WTC11 (cell line): ENCODE data around the gene FOXE1. TPM values are rescaled to one million over a fixed set of nuclear protein-coding genes. Genes with fewer than 3 reads are reported as not detected.

Experiments used
- ATAC-seq: fragments of 200-7000 bp; cut with Tn5 transposase; 2 replicates; pipeline ENCODE4 v1.10.0; 2021; ENCODE audit warnings: mild to moderate bottlenecking, moderate library complexity
- CTCF ChIA-PET: fragments of 300-600 bp; sonication (Branson Sonifier 250); formaldehyde crosslinking; loops from one replicate; lab custom pipeline; 2021; ENCODE audit warnings: antibody characterized with exemption; lab: Charles Lee
- POLR2A ChIA-PET: fragments of 350-600 bp; sonication (Branson Sonifier 250); formaldehyde crosslinking; loops from one replicate; lab custom pipeline; 2021; ENCODE audit warnings: antibody characterized with exemption; lab: Charles Lee
- DNase-seq: peaks from one replicate; pipeline ENCODE4 v3.0.0; 2021; ENCODE audit warnings: low spot score
- H3K27ac Mint-ChIP-seq: 2 replicates; pipeline ENCODE4 v1.8.0; 2021; ENCODE audit warnings: mixed read lengths
- H3K27me3 Mint-ChIP-seq: 2 replicates; pipeline ENCODE4 v1.8.0; 2021; ENCODE audit warnings: low read depth, mild to moderate bottlenecking, moderate library complexity, mixed read lengths
- H3K36me3 Mint-ChIP-seq: 2 replicates; pipeline ENCODE4 v1.8.0; 2021; ENCODE audit warnings: mixed read lengths
- H3K4me1 Mint-ChIP-seq: 2 replicates; pipeline ENCODE4 v1.8.0; 2022; ENCODE audit warnings: mixed read lengths
- H3K4me3 Mint-ChIP-seq: 2 replicates; pipeline ENCODE4 v1.8.0; 2021; ENCODE audit warnings: mild to moderate bottlenecking, moderate library complexity, mixed read lengths
- H3K9me3 Mint-ChIP-seq: 2 replicates; pipeline ENCODE4 v1.8.0; 2021; ENCODE audit warnings: mixed read lengths
- CREB1 ChIP-seq: sonication (generic); formaldehyde crosslinking; IDR thresholded peaks from 2 replicates; pipeline ENCODE4 v1.8.0; 2023; ENCODE audit warnings: mild to moderate bottlenecking, missing genetic modification reagents
- FOXJ3 ChIP-seq: sonication (generic); formaldehyde crosslinking; IDR thresholded peaks from 2 replicates; pipeline ENCODE4 v1.9.0; 2021; ENCODE audit warnings: missing genetic modification reagents, mild to moderate bottlenecking, borderline replicate concordance
- KAT7 ChIP-seq: sonication (generic); formaldehyde crosslinking; IDR thresholded peaks from 2 replicates; pipeline ENCODE4 v1.8.1; 2023; ENCODE audit warnings: missing genetic modification reagents, mild to moderate bottlenecking, borderline replicate concordance
- MXD4 ChIP-seq: fragments of 250-450 bp; sonication (Bioruptor Pico); IDR thresholded peaks from 2 replicates; pipeline ENCODE4 v1.8.0; 2021; ENCODE audit warnings: mild to moderate bottlenecking, moderate library complexity, borderline replicate concordance
- NFATC4 ChIP-seq: fragments of 250-450 bp; sonication (Bioruptor Pico); IDR thresholded peaks from 2 replicates; pipeline ENCODE4 v1.9.0; 2021; ENCODE audit warnings: mild to moderate bottlenecking
- NFYB ChIP-seq: sonication (generic); formaldehyde crosslinking; conservative IDR thresholded peaks from 2 replicates; pipeline ENCODE4 v1.8.0; 2022; ENCODE audit warnings: low read depth, missing genetic modification reagents
- PRRX2 ChIP-seq: fragments of 250-450 bp; sonication (Bioruptor Pico); IDR thresholded peaks from 2 replicates; pipeline ENCODE4 v1.8.0; 2021; ENCODE audit warnings: mild to moderate bottlenecking
- TP53 ChIP-seq: sonication (generic); formaldehyde crosslinking; IDR thresholded peaks from 2 replicates; pipeline ENCODE4 v1.8.1; 2023; ENCODE audit warnings: mild to moderate bottlenecking, missing genetic modification reagents
- ZBTB21 ChIP-seq: sonication (generic); formaldehyde crosslinking; IDR thresholded peaks from 2 replicates; pipeline ENCODE4 v1.8.1; 2023; ENCODE audit warnings: mild to moderate bottlenecking, missing genetic modification reagents, borderline replicate concordance
- ZNF232 ChIP-seq: sonication (generic); formaldehyde crosslinking; IDR thresholded peaks from 2 replicates; pipeline ENCODE4 v1.8.0; 2022; ENCODE audit warnings: mild to moderate bottlenecking, missing genetic modification reagents
- ZNF263 ChIP-seq: sonication (generic); formaldehyde crosslinking; IDR thresholded peaks from 2 replicates; pipeline ENCODE4 v1.8.1; 2022; ENCODE audit warnings: low read depth, mild to moderate bottlenecking, moderate library complexity, missing genetic modification reagents
- total RNA-seq: library from RNA; stranded (reverse); gene quantifications from 3 replicates; pipeline ENCODE4 v1.2.3, GENCODE V29; 2021
- TF ChIP-seq, protein P1 (sequence below): sonication (generic); formaldehyde crosslinking; IDR thresholded peaks from 2 replicates; pipeline ENCODE4 v1.8.1; 2023; ENCODE audit warnings: mild to moderate bottlenecking, missing genetic modification reagents
- TF ChIP-seq, protein P2 (sequence below): sonication (generic); formaldehyde crosslinking; IDR thresholded peaks from 2 replicates; pipeline ENCODE4 v1.8.1; 2022; ENCODE audit warnings: low read depth, missing genetic modification reagents, borderline replicate concordance
- TF ChIP-seq, protein P3 (sequence below): sonication (generic); formaldehyde crosslinking; IDR thresholded peaks from 2 replicates; pipeline ENCODE4 v1.8.1; 2023; ENCODE audit warnings: mild to moderate bottlenecking, moderate library complexity, missing genetic modification reagents
- TF ChIP-seq, protein P4 (sequence below): sonication (generic); formaldehyde crosslinking; conservative IDR thresholded peaks from 2 replicates; pipeline ENCODE4 v1.8.1; 2022; ENCODE audit warnings: mild to moderate bottlenecking, missing genetic modification reagents
- TF ChIP-seq, protein P5 (sequence below): fragments of 250-450 bp; sonication (Bioruptor Pico); IDR thresholded peaks from 2 replicates; pipeline ENCODE4 v1.9.0; 2021; ENCODE audit warnings: mild to moderate bottlenecking, borderline replicate concordance
- TF ChIP-seq, protein P6 (sequence below): sonication (generic); formaldehyde crosslinking; IDR thresholded peaks from 2 replicates; pipeline ENCODE4 v1.8.0; 2022; ENCODE audit warnings: mild to moderate bottlenecking, missing genetic modification reagents

The FOXE1 gene
- total RNA-seq, 1 experiment from 2014 or later: 0.09 TPM

DNA sequence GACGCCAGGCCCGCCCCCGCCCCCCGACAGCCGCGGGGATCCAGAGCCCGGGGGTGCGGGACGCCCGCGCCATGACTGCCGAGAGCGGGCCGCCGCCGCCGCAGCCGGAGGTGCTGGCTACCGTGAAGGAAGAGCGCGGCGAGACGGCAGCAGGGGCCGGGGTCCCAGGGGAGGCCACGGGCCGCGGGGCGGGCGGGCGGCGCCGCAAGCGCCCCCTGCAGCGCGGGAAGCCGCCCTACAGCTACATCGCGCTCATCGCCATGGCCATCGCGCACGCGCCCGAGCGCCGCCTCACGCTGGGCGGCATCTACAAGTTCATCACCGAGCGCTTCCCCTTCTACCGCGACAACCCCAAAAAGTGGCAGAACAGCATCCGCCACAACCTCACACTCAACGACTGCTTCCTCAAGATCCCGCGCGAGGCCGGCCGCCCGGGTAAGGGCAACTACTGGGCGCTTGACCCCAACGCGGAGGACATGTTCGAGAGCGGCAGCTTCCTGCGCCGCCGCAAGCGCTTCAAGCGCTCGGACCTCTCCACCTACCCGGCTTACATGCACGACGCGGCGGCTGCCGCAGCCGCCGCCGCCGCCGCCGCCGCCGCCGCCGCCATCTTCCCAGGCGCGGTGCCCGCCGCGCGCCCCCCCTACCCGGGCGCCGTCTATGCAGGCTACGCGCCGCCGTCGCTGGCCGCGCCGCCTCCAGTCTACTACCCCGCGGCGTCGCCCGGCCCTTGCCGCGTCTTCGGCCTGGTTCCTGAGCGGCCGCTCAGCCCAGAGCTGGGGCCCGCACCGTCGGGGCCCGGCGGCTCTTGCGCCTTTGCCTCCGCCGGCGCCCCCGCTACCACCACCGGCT, 1.0 kb downstream of the FOXE1 start (continued):
- TF ChIP-seq, protein P1, sequence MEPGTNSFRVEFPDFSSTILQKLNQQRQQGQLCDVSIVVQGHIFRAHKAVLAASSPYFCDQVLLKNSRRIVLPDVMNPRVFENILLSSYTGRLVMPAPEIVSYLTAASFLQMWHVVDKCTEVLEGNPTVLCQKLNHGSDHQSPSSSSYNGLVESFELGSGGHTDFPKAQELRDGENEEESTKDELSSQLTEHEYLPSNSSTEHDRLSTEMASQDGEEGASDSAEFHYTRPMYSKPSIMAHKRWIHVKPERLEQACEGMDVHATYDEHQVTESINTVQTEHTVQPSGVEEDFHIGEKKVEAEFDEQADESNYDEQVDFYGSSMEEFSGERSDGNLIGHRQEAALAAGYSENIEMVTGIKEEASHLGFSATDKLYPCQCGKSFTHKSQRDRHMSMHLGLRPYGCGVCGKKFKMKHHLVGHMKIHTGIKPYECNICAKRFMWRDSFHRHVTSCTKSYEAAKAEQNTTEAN (CRISPR knock-in tag): no peak
- TF ChIP-seq, protein P2, sequence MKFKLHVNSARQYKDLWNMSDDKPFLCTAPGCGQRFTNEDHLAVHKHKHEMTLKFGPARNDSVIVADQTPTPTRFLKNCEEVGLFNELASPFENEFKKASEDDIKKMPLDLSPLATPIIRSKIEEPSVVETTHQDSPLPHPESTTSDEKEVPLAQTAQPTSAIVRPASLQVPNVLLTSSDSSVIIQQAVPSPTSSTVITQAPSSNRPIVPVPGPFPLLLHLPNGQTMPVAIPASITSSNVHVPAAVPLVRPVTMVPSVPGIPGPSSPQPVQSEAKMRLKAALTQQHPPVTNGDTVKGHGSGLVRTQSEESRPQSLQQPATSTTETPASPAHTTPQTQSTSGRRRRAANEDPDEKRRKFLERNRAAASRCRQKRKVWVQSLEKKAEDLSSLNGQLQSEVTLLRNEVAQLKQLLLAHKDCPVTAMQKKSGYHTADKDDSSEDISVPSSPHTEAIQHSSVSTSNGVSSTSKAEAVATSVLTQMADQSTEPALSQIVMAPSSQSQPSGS (CRISPR knock-in tag): no peak
- TF ChIP-seq ZNF263 (CRISPR knock-in tag): no peak
- TF ChIP-seq NFATC4 (CRISPR knock-in tag): no peak

DNA sequence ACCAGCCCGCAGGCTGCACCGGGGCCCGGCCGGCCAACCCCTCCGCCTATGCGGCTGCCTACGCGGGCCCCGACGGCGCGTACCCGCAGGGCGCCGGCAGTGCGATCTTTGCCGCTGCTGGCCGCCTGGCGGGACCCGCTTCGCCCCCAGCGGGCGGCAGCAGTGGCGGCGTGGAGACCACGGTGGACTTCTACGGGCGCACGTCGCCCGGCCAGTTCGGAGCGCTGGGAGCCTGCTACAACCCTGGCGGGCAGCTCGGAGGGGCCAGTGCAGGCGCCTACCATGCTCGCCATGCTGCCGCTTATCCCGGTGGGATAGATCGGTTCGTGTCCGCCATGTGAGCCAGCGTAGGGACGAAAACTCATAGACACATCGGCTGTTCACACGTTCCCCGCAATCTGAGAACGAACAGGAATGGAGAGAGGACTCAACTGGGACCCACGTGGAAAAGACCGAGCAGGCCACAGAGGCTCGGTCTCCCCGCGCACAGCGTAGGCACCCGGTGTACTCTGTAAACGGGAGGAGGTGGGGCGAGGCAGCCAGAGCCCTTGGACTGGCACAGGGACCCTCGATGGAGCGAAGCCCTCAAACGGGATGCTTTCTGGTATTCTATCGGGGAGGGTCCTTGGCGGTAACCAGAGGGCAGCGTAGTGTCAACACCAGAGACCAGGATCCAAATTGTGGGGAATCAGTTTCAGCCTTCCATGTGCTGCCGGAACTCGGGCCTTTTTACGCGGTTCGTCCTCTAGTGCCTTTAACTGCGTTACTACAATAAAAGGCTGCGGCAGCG, 1.9 kb downstream of the FOXE1 start:
- peaks cover 5% of the 10 kb centered on the region; the same call in 1 of the 2 replicates for H3K36me3 Mint-ChIP-seq
- TF ChIP-seq, protein P3, sequence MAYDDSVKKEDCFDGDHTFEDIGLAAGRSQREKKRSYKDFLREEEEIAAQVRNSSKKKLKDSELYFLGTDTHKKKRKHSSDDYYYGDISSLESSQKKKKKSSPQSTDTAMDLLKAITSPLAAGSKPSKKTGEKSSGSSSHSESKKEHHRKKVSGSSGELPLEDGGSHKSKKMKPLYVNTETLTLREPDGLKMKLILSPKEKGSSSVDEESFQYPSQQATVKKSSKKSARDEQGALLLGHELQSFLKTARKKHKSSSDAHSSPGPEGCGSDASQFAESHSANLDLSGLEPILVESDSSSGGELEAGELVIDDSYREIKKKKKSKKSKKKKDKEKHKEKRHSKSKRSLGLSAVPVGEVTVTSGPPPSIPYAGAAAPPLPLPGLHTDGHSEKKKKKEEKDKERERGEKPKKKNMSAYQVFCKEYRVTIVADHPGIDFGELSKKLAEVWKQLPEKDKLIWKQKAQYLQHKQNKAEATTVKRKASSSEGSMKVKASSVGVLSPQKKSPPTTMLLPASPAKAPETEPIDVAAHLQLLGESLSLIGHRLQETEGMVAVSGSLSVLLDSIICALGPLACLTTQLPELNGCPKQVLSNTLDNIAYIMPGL: 0 out of 2 replicates have a peak, but pooled peaks have one; percentile 45
- TF ChIP-seq ZBTB21 (CRISPR knock-in tag): no peak
- TF ChIP-seq, all 79 proteins: peak for 1
- H3K4me1 Mint-ChIP-seq: peaks cover 42% of the 10 kb centered on the region
- H3K4me3 Mint-ChIP-seq: peak overlapping the region; percentile 41
- no peaks in the 10 kb centered on the region for H3K9me3 Mint-ChIP-seq
- POLR2A ChIA-PET: no interaction called here
- peaks cover 94% of the 10 kb centered on the region for H3K27me3 Mint-ChIP-seq
- ATAC-seq (no peak), DNase-seq (no peak)
- CTCF ChIA-PET: interaction anchor here (0.6 to 1.1 kb wide), 3 partner anchors 15 to 342 kb away, joined by 3 read pairs; no protein-coding TSS in a partner anchor
- H3K27ac Mint-ChIP-seq: no peak overlapping the region

DNA sequence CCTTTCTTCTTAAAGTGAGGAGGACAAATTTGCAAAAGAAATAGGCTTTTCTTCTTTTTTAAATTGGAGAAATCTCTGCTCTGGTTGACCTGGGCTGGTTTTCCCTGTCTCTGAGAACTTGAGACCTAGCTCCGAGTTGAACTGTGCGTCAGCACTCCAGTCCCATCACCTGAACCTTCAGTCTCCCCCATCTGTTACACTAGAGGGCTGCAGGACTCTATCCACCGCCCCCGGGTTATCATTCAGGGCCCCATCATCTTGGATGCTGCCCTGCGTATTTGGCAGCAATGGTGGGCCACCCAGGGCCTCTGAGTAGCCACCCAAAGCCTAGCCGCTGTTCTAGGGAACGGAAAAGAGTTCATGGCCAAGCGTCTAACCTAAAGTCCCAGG, 2.5 kb downstream of the FOXE1 start:
- H3K27me3 Mint-ChIP-seq: peaks cover 94% of the 10 kb centered on the region
- no peak for ATAC-seq
- TF ChIP-seq ZNF263 (CRISPR knock-in tag) (no peak), KAT7 (CRISPR knock-in tag) (no peak), NFYB (CRISPR knock-in tag) (no peak), TP53 (CRISPR knock-in tag) (no peak), CREB1 (no peak), FOXJ3 (CRISPR knock-in tag) (no peak), MXD4 (no peak), ZNF232 (CRISPR knock-in tag) (no peak), PRRX2 (CRISPR knock-in tag) (no peak)
- TF ChIP-seq, protein P4, sequence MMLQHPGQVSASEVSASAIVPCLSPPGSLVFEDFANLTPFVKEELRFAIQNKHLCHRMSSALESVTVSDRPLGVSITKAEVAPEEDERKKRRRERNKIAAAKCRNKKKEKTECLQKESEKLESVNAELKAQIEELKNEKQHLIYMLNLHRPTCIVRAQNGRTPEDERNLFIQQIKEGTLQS (CRISPR knock-in tag): no peak
- TF ChIP-seq, protein P5, sequence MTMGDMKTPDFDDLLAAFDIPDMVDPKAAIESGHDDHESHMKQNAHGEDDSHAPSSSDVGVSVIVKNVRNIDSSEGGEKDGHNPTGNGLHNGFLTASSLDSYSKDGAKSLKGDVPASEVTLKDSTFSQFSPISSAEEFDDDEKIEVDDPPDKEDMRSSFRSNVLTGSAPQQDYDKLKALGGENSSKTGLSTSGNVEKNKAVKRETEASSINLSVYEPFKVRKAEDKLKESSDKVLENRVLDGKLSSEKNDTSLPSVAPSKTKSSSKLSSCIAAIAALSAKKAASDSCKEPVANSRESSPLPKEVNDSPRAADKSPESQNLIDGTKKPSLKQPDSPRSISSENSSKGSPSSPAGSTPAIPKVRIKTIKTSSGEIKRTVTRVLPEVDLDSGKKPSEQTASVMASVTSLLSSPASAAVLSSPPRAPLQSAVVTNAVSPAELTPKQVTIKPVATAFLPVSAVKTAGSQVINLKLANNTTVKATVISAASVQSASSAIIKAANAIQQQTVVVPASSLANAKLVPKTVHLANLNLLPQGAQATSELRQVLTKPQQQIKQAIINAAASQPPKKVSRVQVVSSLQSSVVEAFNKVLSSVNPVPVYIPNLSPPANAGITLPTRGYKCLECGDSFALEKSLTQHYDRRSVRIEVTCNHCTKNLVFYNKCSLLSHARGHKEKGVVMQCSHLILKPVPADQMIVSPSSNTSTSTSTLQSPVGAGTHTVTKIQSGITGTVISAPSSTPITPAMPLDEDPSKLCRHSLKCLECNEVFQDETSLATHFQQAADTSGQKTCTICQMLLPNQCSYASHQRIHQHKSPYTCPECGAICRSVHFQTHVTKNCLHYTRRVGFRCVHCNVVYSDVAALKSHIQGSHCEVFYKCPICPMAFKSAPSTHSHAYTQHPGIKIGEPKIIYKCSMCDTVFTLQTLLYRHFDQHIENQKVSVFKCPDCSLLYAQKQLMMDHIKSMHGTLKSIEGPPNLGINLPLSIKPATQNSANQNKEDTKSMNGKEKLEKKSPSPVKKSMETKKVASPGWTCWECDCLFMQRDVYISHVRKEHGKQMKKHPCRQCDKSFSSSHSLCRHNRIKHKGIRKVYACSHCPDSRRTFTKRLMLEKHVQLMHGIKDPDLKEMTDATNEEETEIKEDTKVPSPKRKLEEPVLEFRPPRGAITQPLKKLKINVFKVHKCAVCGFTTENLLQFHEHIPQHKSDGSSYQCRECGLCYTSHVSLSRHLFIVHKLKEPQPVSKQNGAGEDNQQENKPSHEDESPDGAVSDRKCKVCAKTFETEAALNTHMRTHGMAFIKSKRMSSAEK: no peak
- TF ChIP-seq, protein P6, sequence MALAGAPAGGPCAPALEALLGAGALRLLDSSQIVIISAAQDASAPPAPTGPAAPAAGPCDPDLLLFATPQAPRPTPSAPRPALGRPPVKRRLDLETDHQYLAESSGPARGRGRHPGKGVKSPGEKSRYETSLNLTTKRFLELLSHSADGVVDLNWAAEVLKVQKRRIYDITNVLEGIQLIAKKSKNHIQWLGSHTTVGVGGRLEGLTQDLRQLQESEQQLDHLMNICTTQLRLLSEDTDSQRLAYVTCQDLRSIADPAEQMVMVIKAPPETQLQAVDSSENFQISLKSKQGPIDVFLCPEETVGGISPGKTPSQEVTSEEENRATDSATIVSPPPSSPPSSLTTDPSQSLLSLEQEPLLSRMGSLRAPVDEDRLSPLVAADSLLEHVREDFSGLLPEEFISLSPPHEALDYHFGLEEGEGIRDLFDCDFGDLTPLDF (CRISPR knock-in tag): no peak
- TF ChIP-seq, protein P2 (CRISPR knock-in tag): no peak
- POLR2A ChIA-PET: no interaction called here
- no peak for DNase-seq
- H3K4me3 Mint-ChIP-seq: peak overlapping the region; percentile 41
- H3K27ac Mint-ChIP-seq: no peak overlapping the region
- CTCF ChIA-PET: interaction anchor here (0.6 to 1.1 kb wide), 2 partner anchors 38 to 341 kb away, joined by 3 read pairs; no protein-coding TSS in a partner anchor
- H3K9me3 Mint-ChIP-seq: no peaks in the 10 kb centered on the region
- peaks cover 39% of the 10 kb centered on the region for H3K4me1 Mint-ChIP-seq
- H3K36me3 Mint-ChIP-seq: peaks cover 2% of the 10 kb centered on the region; the same call in 1 of the 2 replicates
